Progenitor cell of endocrine pancreas (in vitro differentiated cells): ENCODE data around the gene DUXA. TPM values are rescaled to one million over a fixed set of nuclear protein-coding genes. Genes with fewer than 3 reads are reported as not detected.
"Not testable (repeated sequence)": the region's sequence is repeated elsewhere in the genome, so short reads cannot be mapped to it uniquely, and the experiment has no call there.

Experiments
- DNase-seq: peaks from one replicate; pipeline ENCODE4 v3.0.0; 2021; ENCODE audit warnings: low spot score; ENCODE audit not compliant: unreplicated experiment
- H3K27ac Mint-ChIP-seq: 2 replicates; pipeline ENCODE4 v1.8.0; 2021; ENCODE audit warnings: mild to moderate bottlenecking, moderate library complexity, mixed read lengths
- H3K27me3 Mint-ChIP-seq: 2 replicates; pipeline ENCODE4 v1.8.0; 2021; ENCODE audit warnings: mixed read lengths
- H3K36me3 Mint-ChIP-seq: 2 replicates; pipeline ENCODE4 v1.8.0; 2022; ENCODE audit warnings: mixed read lengths; ENCODE audit not compliant: insufficient read depth
- H3K4me1 Mint-ChIP-seq: 2 replicates; pipeline ENCODE4 v1.8.0; 2021; ENCODE audit warnings: low read depth, mixed read lengths
- H3K4me3 Mint-ChIP-seq: 2 replicates; pipeline ENCODE4 v1.8.0; 2021; ENCODE audit warnings: low read depth, mild to moderate bottlenecking, moderate library complexity, mixed read lengths
- H3K9me3 Mint-ChIP-seq: 2 replicates; pipeline ENCODE4 v1.8.0; 2021; ENCODE audit warnings: low read depth, mixed read lengths
- total RNA-seq: library from RNA; stranded (reverse); gene quantifications from 2 replicates; pipeline ENCODE4 v1.2.1, GENCODE V29; 2021
- TF ChIP-seq, protein P1 (sequence below): fragments of 200-600 bp; sonication (generic); IDR thresholded peaks from one replicate; pipeline ENCODE4 v1.5.0; 2021; ENCODE audit warnings: antibody characterized with exemption, mild to moderate bottlenecking; ENCODE audit not compliant: unreplicated experiment

Gene DUXA
- total RNA-seq, 1 donor from 2014 or later = not detected

DNA sequence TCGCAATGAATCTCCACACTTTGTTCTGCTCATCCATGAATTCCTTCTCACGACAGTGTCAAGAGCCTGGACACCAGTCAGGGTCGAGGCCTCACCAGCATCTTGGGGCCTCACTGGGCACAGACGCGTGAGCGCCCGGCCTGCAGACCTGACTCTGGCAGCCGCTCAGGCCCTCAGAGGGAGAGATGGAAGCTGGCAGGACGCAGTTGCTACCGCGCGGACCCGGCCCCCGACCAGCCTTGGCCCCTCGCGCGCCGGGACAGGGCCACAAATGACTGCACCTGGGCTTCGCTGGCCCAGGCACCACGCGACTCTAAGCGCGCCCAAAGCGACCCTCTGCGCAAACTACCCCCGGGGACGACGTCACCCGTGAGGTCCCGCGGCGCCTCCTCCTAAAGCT lies 48.4 kb downstream of the DUXA start:
- Mint-ChIP-seq H3K9me3 (peaks cover 36% of the 10 kb centered on the region), H3K27ac (no peak overlapping the region)

DNA sequence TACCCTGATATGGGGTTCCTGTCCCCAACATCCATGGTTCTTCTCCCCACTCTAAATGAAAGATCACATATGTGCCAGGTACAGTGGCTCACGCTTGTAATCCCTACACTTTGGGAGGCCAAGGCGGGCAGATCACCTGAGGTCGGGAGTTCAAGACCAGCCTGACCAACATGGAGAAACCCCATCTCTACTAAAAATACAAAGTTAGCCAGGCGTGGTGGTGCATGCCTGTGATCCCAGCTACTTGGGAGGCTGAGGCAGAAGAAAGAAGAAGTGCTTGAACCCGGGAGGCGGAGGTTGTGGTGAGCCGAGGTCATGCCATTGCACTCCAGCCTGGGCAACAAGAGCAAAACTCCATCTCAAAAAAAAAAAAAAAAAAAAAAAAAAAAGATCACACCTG lies 53.8 kb downstream of the DUXA start:
- H3K27me3 Mint-ChIP-seq, H3K36me3 Mint-ChIP-seq, H3K27ac Mint-ChIP-seq, DNase-seq, H3K4me1 Mint-ChIP-seq, H3K4me3 Mint-ChIP-seq: not testable (repeated sequence)
- H3K9me3 Mint-ChIP-seq = peaks cover 35% of the 10 kb centered on the region

More for the DNA sequence above, 48.4 kb downstream of the DUXA start:
- Mint-ChIP-seq H3K4me3 (no peak overlapping the region), H3K4me1 (no peaks in the 10 kb centered on the region), H3K27me3 (no peaks in the 10 kb centered on the region), H3K36me3 (peaks cover under 1% of the 10 kb centered on the region)
- no peak for DNase-seq
- TF ChIP-seq, protein P1, sequence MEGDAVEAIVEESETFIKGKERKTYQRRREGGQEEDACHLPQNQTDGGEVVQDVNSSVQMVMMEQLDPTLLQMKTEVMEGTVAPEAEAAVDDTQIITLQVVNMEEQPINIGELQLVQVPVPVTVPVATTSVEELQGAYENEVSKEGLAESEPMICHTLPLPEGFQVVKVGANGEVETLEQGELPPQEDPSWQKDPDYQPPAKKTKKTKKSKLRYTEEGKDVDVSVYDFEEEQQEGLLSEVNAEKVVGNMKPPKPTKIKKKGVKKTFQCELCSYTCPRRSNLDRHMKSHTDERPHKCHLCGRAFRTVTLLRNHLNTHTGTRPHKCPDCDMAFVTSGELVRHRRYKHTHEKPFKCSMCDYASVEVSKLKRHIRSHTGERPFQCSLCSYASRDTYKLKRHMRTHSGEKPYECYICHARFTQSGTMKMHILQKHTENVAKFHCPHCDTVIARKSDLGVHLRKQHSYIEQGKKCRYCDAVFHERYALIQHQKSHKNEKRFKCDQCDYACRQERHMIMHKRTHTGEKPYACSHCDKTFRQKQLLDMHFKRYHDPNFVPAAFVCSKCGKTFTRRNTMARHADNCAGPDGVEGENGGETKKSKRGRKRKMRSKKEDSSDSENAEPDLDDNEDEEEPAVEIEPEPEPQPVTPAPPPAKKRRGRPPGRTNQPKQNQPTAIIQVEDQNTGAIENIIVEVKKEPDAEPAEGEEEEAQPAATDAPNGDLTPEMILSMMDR = no peak

DNA sequence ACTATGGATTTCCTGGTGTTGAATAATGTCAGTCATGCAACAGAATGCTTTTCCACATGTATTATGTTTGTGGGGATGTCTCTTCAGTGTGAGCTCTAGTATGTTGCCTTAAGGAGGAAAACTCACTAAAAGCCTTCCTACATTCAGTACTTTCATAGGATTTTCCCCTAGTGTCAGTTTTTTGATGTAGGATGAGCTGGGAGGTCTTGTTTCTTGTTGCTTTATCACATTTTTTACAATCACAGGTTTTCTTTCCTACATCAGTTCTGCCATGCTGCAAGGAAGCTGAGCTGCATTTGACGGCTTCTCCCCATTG lies 56.0 kb downstream of the DUXA start:
- H3K27ac Mint-ChIP-seq = no peak overlapping the region
- TF ChIP-seq, protein P1 = no peak
- peaks cover 38% of the 10 kb centered on the region for H3K9me3 Mint-ChIP-seq
- H3K36me3 Mint-ChIP-seq = peaks cover 4% of the 10 kb centered on the region
- no peak for DNase-seq
- no peaks in the 10 kb centered on the region for H3K27me3 Mint-ChIP-seq
- H3K4me3 Mint-ChIP-seq = no peak overlapping the region
- H3K4me1 Mint-ChIP-seq = no peaks in the 10 kb centered on the region

DNA sequence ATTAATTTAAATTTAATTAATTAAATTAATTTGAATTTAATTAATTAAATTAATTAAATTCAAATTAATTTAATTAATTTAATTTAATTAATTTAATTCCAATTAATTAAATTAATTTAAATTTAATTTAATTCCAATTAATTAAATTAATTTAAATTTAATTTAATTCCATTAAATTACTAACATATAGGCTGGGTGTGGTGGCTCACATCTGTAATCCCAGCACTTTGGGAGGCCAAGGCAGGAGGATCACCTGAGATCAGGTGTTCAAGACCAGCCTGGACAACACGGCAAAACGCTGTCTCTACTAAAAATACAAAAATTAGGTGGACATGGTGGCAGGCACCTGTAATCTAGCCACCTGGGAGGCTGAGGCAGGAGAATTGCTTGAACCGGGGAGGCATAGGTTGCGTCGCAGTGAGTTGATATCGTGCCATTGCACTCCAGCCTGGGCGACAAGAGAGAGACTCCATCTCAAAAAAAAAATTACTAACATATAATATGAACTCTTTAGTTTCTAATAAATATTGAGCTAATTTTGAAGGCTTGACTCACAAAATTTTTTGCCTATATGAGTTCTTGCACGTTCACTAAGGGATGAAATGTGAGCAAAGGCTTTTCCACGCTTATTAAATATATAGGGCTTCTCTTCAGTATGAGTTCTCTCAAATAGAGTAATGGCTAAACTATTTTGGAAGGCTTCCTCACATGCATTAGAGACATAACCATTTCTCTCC lies 56.5 kb downstream of the DUXA start:
- TF ChIP-seq, protein P1 = no peak
- H3K9me3 Mint-ChIP-seq = peaks cover 38% of the 10 kb centered on the region

DNA sequence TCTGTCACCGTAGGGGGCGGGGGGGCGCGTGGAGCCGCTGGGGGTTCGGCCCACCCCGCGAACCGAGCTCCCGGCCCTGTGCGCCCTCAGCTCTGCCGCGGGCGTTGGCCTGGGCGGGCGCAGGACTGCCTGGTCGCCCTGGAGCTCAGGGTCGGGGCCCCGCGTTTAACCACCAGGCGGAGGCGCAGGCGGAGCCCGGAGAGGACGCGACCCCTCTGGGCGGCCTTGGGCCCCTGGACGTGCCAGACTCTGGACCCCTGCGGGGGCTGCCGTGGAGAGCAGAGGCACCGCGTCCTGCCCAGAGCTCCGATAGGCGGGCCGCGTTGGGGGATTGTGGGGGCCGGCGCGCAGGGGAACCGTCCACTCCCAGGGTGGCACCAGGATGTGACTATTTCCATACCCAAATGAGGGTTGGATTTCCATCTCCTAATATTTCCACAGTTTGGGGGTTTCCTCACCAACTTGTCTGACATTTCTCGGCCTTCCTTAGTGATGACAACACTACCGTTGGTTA lies 60.5 kb downstream of the DUXA start:
- DNase-seq = no peak
- Mint-ChIP-seq H3K27me3 (no peaks in the 10 kb centered on the region), H3K4me3 (no peak overlapping the region)

More for the DNA sequence above, 56.5 kb downstream of the DUXA start:
- Mint-ChIP-seq H3K27ac (no peak overlapping the region), H3K36me3 (peaks cover 4% of the 10 kb centered on the region), H3K27me3 (no peaks in the 10 kb centered on the region), H3K4me1 (no peaks in the 10 kb centered on the region), H3K4me3 (no peak overlapping the region)
- DNase-seq = no peak

More for the DNA sequence above, 60.5 kb downstream of the DUXA start:
- Mint-ChIP-seq H3K4me1 (no peaks in the 10 kb centered on the region), H3K9me3 (peaks cover 26% of the 10 kb centered on the region), H3K27ac (no peak overlapping the region), H3K36me3 (peaks cover 5% of the 10 kb centered on the region)
- TF ChIP-seq, protein P1 = no peak
